Measurements from ENCODE around the gene ROBO1.

ROBO1 gene

GRCh38 chr3:78818161-78818985, 949.4 kb downstream of the ROBO1 start:
- DNase-seq (ENCODE audit: low spot score), result no peak
- FAIRE-seq, result peak; percentile 27

GRCh38 chr3:78814893-78815562, 952.8 kb downstream of the ROBO1 start:
- DNase-seq (ENCODE audit: low spot score), result no peak
- no peak for FAIRE-seq

- DNase-seq (ENCODE audit: low spot score) (no peak), FAIRE-seq (no peak)
Observed at GRCh38 chr3:78812166-78812565, 955.6 kb downstream of the ROBO1 start.

GRCh38 chr3:78809966-78810365, 957.8 kb downstream of the ROBO1 start:
- DNase-seq (ENCODE audit: low spot score), result no peak
- FAIRE-seq, result no peak

GRCh38 chr3:78804251-78805037, 963.4 kb downstream of the ROBO1 start:
- no peak for DNase-seq (ENCODE audit: low spot score)
- no peak for FAIRE-seq

GRCh38 chr3:78802562-78802930, 965.3 kb downstream of the ROBO1 start:
- FAIRE-seq (no peak), DNase-seq (ENCODE audit: low spot score) (no peak)

GRCh38 chr3:78801926-78802561, 965.8 kb downstream of the ROBO1 start:
- FAIRE-seq (no peak), DNase-seq (ENCODE audit: low spot score) (no peak)

- no peak for FAIRE-seq
- DNase-seq (ENCODE audit: low spot score), result no peak
Observed at GRCh38 chr3:78799681-78800080, 968.1 kb downstream of the ROBO1 start.

- no peak for DNase-seq (ENCODE audit: low spot score)
- FAIRE-seq, result no peak
Observed at GRCh38 chr3:78798266-78798832, 969.4 kb downstream of the ROBO1 start.

GRCh38 chr3:78794431-78794830, 973.4 kb downstream of the ROBO1 start:
- no peak for DNase-seq (ENCODE audit: low spot score)
- no peak for FAIRE-seq

GRCh38 chr3:78792733-78793132, 975.1 kb downstream of the ROBO1 start:
- no peak for FAIRE-seq

GRCh38 chr3:78792212-78792611, 975.6 kb downstream of the ROBO1 start:
- no peak for DNase-seq (ENCODE audit: low spot score)
- no peak for FAIRE-seq

More at GRCh38 chr3:78792733-78793132, 975.1 kb downstream of the ROBO1 start:
- DNase-seq (ENCODE audit: low spot score), result no peak

GRCh38 chr3:78791753-78792152, 976.0 kb downstream of the ROBO1 start:
- FAIRE-seq, result no peak
- no peak for DNase-seq (ENCODE audit: low spot score)

GRCh38 chr3:78788839-78789238, 979.0 kb downstream of the ROBO1 start:
- FAIRE-seq (no peak), DNase-seq (ENCODE audit: low spot score) (no peak)

GRCh38 chr3:78785004-78785403, 982.8 kb downstream of the ROBO1 start:
- DNase-seq (ENCODE audit: low spot score) (no peak), FAIRE-seq (no peak)

GRCh38 chr3:78781351-78781750, 986.4 kb downstream of the ROBO1 start:
- DNase-seq (ENCODE audit: low spot score) (no peak), FAIRE-seq (no peak)

GRCh38 chr3:78765671-78766485, 1001.9 kb downstream of the ROBO1 start:
- no peak for FAIRE-seq
- no peak for DNase-seq (ENCODE audit: low spot score)

- FAIRE-seq (no peak), DNase-seq (ENCODE audit: low spot score) (no peak)
Observed at GRCh38 chr3:78764634-78765033, 1003.2 kb downstream of the ROBO1 start.

GRCh38 chr3:78762121-78762520, 1005.7 kb downstream of the ROBO1 start:
- no peak for FAIRE-seq
- no peak for DNase-seq (ENCODE audit: low spot score)

- FAIRE-seq (no peak), DNase-seq (ENCODE audit: low spot score) (no peak)
Observed at GRCh38 chr3:78761126-78761525, 1006.7 kb downstream of the ROBO1 start.
